ENCODE results near the gene PTPRU.

The PTPRU gene

DNA sequence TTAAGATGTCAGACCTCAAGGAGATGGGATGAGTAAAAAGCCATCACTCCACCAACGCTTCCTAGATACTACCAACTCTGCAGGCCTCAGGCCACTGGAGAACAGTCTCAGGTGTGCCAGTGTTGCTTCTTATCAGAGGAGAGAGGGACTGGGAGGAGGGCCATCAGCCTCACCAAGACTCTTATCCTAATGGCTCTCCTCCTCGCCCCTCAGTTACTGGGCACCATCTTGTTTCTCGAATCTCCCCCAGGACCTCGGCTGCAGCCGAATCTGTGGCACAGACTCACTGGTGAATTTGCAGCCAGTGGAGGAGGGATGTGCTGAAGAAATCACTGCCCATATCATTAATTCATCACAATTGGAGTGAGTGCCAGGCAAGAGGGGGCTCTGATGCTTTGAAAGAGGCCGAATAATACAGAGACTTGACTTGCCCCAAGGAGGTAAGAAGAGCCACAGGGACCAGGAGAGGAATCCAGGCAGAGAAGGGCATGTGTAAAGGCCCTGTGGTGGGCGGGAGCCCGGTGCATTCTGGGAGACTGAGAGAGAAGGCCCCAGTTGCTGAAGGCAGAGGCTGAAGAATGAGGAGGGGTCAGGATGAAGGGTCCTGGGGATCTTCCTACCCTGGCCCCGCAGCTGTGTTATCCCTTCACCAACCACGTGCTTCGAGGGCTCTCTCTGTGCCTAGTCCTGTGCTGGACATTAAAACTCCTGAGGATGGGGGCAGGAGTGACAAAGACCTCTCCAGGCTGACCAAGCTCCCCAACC is 129.8 kb downstream of the PTPRU start:
- no peak for DNase-seq (ENCODE audit: low spot score)

DNA sequence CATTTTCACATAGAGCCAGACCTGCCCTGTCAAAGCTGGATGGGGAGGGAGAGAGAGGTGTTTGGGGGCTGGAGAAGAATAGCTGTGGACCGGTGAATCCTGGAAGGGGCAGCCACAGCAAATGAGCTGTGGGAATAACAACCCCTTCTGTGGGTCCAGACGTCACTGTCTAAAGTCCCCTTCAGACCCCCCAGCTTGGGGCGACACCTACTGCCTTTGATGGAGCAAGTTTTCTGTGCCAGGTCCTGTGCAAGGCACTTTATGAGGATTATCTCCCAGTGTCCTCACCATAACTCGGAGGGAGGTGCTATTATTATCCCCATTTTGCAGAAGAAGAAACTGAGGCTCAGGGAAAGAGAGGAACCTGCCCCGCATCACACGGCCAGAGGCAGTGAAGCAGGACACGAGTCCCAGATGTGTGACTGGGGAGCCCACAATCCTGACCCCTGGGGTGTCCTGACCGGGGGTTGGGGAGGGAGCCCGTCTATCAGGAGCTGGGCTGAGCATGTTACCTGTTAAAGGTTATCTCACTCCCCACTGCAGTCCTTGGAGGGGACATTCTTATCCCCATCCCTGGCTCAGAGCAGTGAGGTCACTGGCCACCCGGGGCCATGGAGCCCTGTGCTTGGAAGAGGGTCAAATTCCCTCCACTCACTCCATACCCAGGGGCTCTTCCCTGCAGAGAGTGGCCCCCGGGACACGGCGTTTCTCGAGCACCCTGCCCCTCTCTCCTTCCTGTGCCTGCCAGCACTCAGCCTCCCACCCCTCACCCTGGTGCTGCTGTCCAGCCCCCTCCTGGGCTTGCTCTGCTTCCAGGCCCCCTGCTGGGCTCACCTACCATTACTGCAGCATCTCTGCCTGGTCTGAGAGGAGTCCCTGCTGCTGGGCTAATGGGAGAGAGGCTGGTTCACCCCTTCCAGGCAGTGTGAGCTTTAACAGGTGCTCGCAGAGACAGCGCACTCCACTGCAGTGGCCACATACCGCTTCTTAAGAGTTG is 132.9 kb downstream of the PTPRU start:
- DNase-seq (ENCODE audit: low spot score), result no peak

DNA sequence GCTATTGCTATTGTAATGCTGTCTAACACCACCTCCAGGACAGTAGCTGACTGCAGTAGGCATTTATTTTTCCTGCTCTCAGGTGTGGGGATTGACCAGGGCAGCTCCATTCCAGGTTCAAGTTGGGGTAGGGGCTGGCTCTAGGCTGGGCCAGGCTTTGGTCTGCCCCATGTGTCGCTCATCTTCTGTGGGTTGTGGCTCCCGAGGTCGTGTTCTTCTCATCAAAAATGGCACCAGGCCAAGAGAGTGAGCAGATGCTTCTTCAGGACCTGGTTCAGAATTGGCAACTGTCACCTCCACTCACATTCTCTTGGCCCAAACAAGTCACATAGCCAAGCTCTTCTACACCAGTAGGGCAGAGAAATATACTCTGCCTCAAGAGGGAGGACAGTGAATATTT is 133.7 kb downstream of the PTPRU start:
- DNase-seq (ENCODE audit: low spot score), result no peak

DNA sequence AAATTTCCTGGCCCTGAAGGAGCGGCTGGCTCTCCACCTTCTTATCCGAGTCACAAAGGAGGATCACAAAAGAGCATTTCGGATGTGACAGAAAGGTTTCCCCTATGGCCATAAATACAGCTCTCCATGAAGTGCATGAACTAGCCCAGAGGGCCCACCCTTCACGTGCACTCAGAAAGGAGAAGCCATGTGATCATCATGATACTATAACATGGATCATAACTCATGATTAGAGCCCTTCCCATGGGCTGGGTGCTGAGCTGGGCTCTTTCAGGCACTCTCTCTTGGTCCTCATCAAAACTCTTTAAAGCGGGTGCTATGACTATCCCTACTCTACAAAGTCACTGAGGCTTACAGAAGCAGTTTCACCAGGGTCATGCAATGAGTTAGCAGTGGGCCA is 135.0 kb downstream of the PTPRU start:
- DNase-seq (ENCODE audit: low spot score), result no peak

DNA sequence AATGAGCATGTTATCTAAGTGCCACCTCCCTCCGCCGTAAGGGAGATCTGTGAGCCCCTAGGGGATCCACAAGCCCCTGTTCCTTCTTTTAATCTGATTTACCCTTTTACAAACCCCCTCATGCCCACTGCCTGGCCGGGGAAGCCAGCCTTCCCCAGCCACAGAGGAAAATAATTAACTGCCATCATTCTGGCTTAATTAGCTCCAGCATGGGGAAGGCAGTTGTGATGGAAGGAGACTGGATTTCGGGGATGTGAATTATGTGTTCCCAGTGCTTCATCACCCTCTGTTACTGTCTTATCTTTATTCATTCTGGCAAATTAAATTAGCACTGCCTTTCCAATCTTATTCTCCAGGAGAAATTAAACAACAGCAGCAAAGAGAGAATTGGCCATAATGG is 135.8 kb downstream of the PTPRU start:
- no peak for DNase-seq (ENCODE audit: low spot score)
